ENCODE data around the gene DOC2A. TPM values are rescaled to one million over a fixed set of nuclear protein-coding genes. Genes with fewer than 3 reads are reported as not detected.

Gene DOC2A
- total and polyA plus RNA-seq, 2 of the 4 experiments (the other 2 are of a cell fraction): under 0.01 to 0.48 TPM

DNA sequence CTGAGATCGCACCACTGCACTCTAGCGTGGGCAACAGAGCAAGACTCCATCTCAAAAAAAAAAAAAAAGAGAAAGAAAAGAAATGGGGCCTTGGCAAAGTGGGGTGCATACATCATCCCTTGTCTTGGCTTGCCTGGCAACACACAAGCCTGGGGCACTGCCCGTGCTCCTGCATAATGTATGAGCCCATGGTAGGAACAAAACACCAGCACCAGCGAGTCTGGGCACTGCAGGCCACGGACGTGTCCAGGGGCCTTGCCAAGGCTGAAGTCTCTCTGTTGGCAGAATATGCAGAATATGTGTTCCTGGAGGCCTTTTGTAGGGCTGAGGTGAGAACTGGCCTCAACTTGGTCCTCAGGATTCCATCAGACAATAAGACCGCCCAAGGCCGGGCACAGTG is 39.0 kb upstream of the DOC2A start:
- Histone ChIP-seq H2BK15ac (ENCODE audit: low read depth, low read length) (no peak overlapping the region), H3K9ac (ENCODE audit: low read depth, low read length) (no peak overlapping the region), H4K20me1 (ENCODE audit: insufficient read depth, low read length) (no peaks in the 10 kb centered on the region; the same call in 1 of the 2 replicates), H3K27ac (ENCODE audit: insufficient read depth, low read length) (no peak overlapping the region), H2AK9ac (replicated peaks; ENCODE audit: low read depth, low read length, poor library complexity) (no peak overlapping the region), H3K56ac (ENCODE audit: extremely low read depth, insufficient read depth, low read length) (no peak overlapping the region), H2BK20ac (ENCODE audit: low read depth, low read length) (no peak overlapping the region), H3K4me3 (ENCODE audit: insufficient read depth, low read depth, low read length) (no peak overlapping the region), H4K91ac (ENCODE audit: insufficient read depth, low read depth, low read length) (no peak overlapping the region), H3K9me3 (ENCODE audit: control insufficient read depth, insufficient read depth, low read length) (no peaks in the 10 kb centered on the region), H3K4me2 (ENCODE audit: low read depth, low read length) (no peak overlapping the region), H2BK5ac (ENCODE audit: low read depth, low read length, poor library complexity, severe bottlenecking) (no peak overlapping the region), H3K79me1 (ENCODE audit: low read depth in 1 of 2, low read length in 2 of 2) (peaks cover 0 to 33% of the 10 kb centered on the region in 2 experiments; a peak in 2 of 4 replicates), H3K9me1 (ENCODE audit: insufficient read depth, low read length) (peaks cover 17% of the 10 kb centered on the region), H2AFZ (replicated peaks; ENCODE audit: low read length, poor library complexity) (no peak overlapping the region), H2AK5ac (ENCODE audit: low read depth, low read length) (no peak overlapping the region), H3K4me1 (ENCODE audit: control insufficient read depth, insufficient read depth, low read length) (peaks cover 6% of the 10 kb centered on the region), H4K5ac (ENCODE audit: low read depth, low read length) (no peak overlapping the region), H3K4ac (ENCODE audit: low read depth, low read length) (no peak overlapping the region), H3K14ac (replicated peaks; ENCODE audit: low read depth, low read length) (no peak overlapping the region), H3K23ac (ENCODE audit: low read depth, low read length) (no peak overlapping the region), H3K18ac (ENCODE audit: low read depth, low read length) (no peak overlapping the region), H4K8ac (ENCODE audit: low read depth in 2 of 2, low read length in 2 of 2) (no peak overlapping the region), H2BK120ac (ENCODE audit: low read depth, low read length) (no peak overlapping the region), H3K27me3 (ENCODE audit: control insufficient read depth, insufficient read depth, low read length) (peaks cover 2% of the 10 kb centered on the region; the same call in 1 of the 2 replicates), H3K36me3 (ENCODE audit: control insufficient read depth, insufficient read depth, low read length) (no peaks in the 10 kb centered on the region)
- BruUV-seq (replicated peaks): no TSS peak
- CTCF ChIA-PET: no interaction called here
- DNase-seq (no peak), ATAC-seq (ENCODE audit: low read depth) (no peak)
- 100% methylated on average over 3 of the region's 8 CpGs; no CpG with 5 or more reads in 1 of the 2 experiments for WGBS, 2 experiments (ENCODE audit: extremely low coverage in 2 of 2, insufficient read length in 1 of 2)
- TF ChIP-seq MAFK (IDR thresholded peaks at IDR 0.05; ENCODE audit: low read depth, low read length): no peak
- TF ChIP-seq, protein P1, sequence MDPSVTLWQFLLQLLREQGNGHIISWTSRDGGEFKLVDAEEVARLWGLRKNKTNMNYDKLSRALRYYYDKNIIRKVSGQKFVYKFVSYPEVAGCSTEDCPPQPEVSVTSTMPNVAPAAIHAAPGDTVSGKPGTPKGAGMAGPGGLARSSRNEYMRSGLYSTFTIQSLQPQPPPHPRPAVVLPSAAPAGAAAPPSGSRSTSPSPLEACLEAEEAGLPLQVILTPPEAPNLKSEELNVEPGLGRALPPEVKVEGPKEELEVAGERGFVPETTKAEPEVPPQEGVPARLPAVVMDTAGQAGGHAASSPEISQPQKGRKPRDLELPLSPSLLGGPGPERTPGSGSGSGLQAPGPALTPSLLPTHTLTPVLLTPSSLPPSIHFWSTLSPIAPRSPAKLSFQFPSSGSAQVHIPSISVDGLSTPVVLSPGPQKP (IDR thresholded peaks at IDR 0.05; ENCODE audit: borderline replicate concordance, low read depth, low read length): no peak
- TF ChIP-seq RCOR1 (IDR thresholded peaks at IDR 0.05; ENCODE audit: insufficient replicate concordance, low read length): no peak
- no peak for TF ChIP-seq BHLHE40 (IDR thresholded peaks at IDR 0.05; ENCODE audit: low read depth, low read length)
- no peak for TF ChIP-seq FOS (IDR thresholded peaks at IDR 0.05; ENCODE audit: low read depth, low read length)
- no peak for TF ChIP-seq MXI1 (IDR thresholded peaks at IDR 0.05; ENCODE audit: borderline replicate concordance, low read depth, low read length)
- TF ChIP-seq POLR2A (IDR thresholded peaks at IDR 0.05; ENCODE audit: low read depth, low read length): no peak
- TF ChIP-seq RAD21 (IDR thresholded peaks at IDR 0.05; ENCODE audit: low read length): no peak
- TF ChIP-seq CHD1 (IDR thresholded peaks at IDR 0.05; ENCODE audit: low read depth, low read length): no peak
- TF ChIP-seq CEBPB (IDR thresholded peaks at IDR 0.05; ENCODE audit: low read depth, low read length): no peak
- no peak for TF ChIP-seq SMC3 (IDR thresholded peaks at IDR 0.05; ENCODE audit: low read depth, low read length)
- TF ChIP-seq, protein P2, sequence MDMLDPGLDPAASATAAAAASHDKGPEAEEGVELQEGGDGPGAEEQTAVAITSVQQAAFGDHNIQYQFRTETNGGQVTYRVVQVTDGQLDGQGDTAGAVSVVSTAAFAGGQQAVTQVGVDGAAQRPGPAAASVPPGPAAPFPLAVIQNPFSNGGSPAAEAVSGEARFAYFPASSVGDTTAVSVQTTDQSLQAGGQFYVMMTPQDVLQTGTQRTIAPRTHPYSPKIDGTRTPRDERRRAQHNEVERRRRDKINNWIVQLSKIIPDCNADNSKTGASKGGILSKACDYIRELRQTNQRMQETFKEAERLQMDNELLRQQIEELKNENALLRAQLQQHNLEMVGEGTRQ (IDR thresholded peaks at IDR 0.05; ENCODE audit: low read depth, low read length): no peak
- TF ChIP-seq RFX5 (IDR thresholded peaks at IDR 0.05; ENCODE audit: low read depth, low read length): no peak
- no peak for TF ChIP-seq NFE2L2 (IDR thresholded peaks at IDR 0.05; ENCODE audit: low read depth, low read length)
- intact Hi-C loops (cut with micrococcal nuclease): no loop called here
- dilution Hi-C loops (cut with HindIII; ENCODE audit: low sequenced_read_pairs, unreplicated experiment): no loop called here
- in situ Hi-C loops (cut with MboI; ENCODE audit: low sequenced_read_pairs): no loop called here
- POLR2A ChIA-PET (ENCODE audit: unreplicated experiment): interaction anchor here (0.7 kb wide), 1 partner anchor 391 kb away, joined by 3 read pairs; no protein-coding TSS in a partner anchor

All from IMR-90 (cell line).